H1 (cell line): ENCODE data around the gene MIS18BP1.

ENCODE experiments used
- EP300 ChIP-seq, 2 experiments: IDR thresholded peaks; 1 replicate in 1 of 2; 2 replicates in 1 of 2; pipeline ENCODE4 v1.6.1; 2011 to 2012; ENCODE audit warnings: low read depth in 2 of 2, low read length in 2 of 2, mild to moderate bottlenecking in 2 of 2, borderline replicate concordance in 1 of 2, inconsistent platforms in 1 of 2, moderate library complexity in 1 of 2
- JUND ChIP-seq: IDR thresholded peaks from 2 replicates; pipeline ENCODE4 v1.6.1; 2011; ENCODE audit warnings: mild to moderate bottlenecking, improper control_type of control experiment, low read length
- NRF1 ChIP-seq: IDR thresholded peaks from 2 replicates; pipeline ENCODE4 v1.6.1; 2011; ENCODE audit warnings: mild to moderate bottlenecking, low read depth, low read length, improper control_type of control experiment
- POLR2A ChIP-seq, 2 experiments: IDR thresholded peaks; 1 replicate in 1 of 2; 2 replicates in 1 of 2; pipeline ENCODE4 v1.6.1; 2011; ENCODE audit warnings: low read depth in 2 of 2, low read length in 2 of 2, mild to moderate bottlenecking in 2 of 2; ENCODE audit errors: control extremely low read depth in 1 of 2
- RNF2 ChIP-seq: fragments of 200-900, 300-1000 bp; sonication (generic); IDR thresholded peaks from 2 replicates; pipeline ENCODE4 v1.7.1; 2016; ENCODE audit warnings: borderline replicate concordance, low read depth, mild to moderate bottlenecking, antibody characterized with exemption, low read length; ENCODE audit not compliant: poor library complexity, severe bottlenecking; ENCODE audit errors: missing control alignments
- SIN3A ChIP-seq, 2 experiments: IDR thresholded peaks in 1 of 2; conservative IDR thresholded peaks in 1 of 2; 2 replicates each; pipeline ENCODE4 v1.6.1; 2011 to 2012; ENCODE audit warnings: low read length in 2 of 2, improper control_type of control experiment in 1 of 2, low read depth in 1 of 2, mild to moderate bottlenecking in 1 of 2
- TAF1 ChIP-seq: IDR thresholded peaks from 2 replicates; pipeline ENCODE4 v1.6.1; 2011; ENCODE audit warnings: mild to moderate bottlenecking, low read depth, low read length
- TF ChIP-seq, protein P1 (sequence below), 3 experiments: IDR thresholded peaks; 1 replicate in 2 of 3; 2 replicates in 1 of 3; pipeline versions ENCODE4 v1.5.1 to v1.6.1; 2011; ENCODE audit warnings: low read length in 3 of 3, mild to moderate bottlenecking in 3 of 3, inconsistent platforms in 2 of 3, low read depth in 1 of 3, moderate library complexity in 1 of 3; ENCODE audit not compliant: insufficient read depth in 1 of 3; ENCODE audit errors: control extremely low read depth in 1 of 3

DNA sequence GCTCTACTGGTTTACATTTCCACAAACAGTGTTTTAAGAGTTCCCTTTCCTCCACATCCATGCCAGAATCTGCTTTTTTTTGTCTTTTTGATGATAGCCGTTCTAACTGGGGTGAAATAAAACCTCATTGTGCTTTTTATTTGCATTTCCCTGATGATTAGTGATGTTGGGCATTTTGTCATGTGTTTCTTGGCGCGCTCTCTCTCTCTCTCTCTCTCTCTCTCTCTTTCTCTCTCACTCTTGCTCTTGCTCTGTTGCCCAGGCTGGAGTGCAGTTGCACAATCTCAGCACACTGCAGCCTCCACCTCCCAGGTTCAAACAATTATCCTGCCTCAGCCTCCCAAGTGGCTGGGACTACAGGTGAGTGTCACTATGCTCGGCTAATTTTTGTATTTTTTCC, 9.6 kb upstream of the MIS18BP1 start:
- TF ChIP-seq, protein P1, sequence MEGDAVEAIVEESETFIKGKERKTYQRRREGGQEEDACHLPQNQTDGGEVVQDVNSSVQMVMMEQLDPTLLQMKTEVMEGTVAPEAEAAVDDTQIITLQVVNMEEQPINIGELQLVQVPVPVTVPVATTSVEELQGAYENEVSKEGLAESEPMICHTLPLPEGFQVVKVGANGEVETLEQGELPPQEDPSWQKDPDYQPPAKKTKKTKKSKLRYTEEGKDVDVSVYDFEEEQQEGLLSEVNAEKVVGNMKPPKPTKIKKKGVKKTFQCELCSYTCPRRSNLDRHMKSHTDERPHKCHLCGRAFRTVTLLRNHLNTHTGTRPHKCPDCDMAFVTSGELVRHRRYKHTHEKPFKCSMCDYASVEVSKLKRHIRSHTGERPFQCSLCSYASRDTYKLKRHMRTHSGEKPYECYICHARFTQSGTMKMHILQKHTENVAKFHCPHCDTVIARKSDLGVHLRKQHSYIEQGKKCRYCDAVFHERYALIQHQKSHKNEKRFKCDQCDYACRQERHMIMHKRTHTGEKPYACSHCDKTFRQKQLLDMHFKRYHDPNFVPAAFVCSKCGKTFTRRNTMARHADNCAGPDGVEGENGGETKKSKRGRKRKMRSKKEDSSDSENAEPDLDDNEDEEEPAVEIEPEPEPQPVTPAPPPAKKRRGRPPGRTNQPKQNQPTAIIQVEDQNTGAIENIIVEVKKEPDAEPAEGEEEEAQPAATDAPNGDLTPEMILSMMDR (IDR thresholded peaks at IDR 0.05; ENCODE audit: control extremely low read depth in 1 of 3, insufficient read depth in 1 of 3, low read depth in 1 of 3, low read length in 3 of 3): no peak
- no peak for TF ChIP-seq JUND
- TF ChIP-seq EP300 (IDR thresholded peaks at IDR 0.05; ENCODE audit: borderline replicate concordance in 1 of 2, low read depth in 2 of 2, low read length in 2 of 2): no peak
- TF ChIP-seq SIN3A (conservative IDR thresholded peaks at IDR 0.05 in 1 of 2, IDR thresholded peaks at IDR 0.05 in 1 of 2; ENCODE audit: low read depth in 1 of 2, low read length in 2 of 2): no peak
- no peak for TF ChIP-seq POLR2A (IDR thresholded peaks at IDR 0.05; ENCODE audit: control extremely low read depth in 1 of 2, low read depth in 2 of 2, low read length in 2 of 2)
- TF ChIP-seq TAF1: no peak
- no peak for TF ChIP-seq RNF2
- no peak for TF ChIP-seq NRF1
